H9 (cell line): Measurements from ENCODE around the gene SARS1. TPM values are rescaled to one million over a fixed set of nuclear protein-coding genes. Genes with fewer than 3 reads are reported as not detected.

ENCODE experiments used
- DNase-seq: peaks from one replicate; pipeline ENCODE4 v3.0.0-alpha.2; 2017
- H2AFZ ChIP-seq: one replicate; pipeline ENCODE4 v1.6.1; 2013; ENCODE audit warnings: mild to moderate bottlenecking, low read length, control low read depth, moderate library complexity
- H2AK5ac ChIP-seq: 2 replicates; pipeline ENCODE4 v1.6.1; 2013; ENCODE audit warnings: low read length, control low read depth, mixed read lengths; ENCODE audit not compliant: insufficient read length
- H2BK120ac ChIP-seq: one replicate; pipeline ENCODE4 v1.6.1; 2013; ENCODE audit warnings: low read depth, mild to moderate bottlenecking, low read length, control low read depth, inconsistent platforms; ENCODE audit not compliant: poor library complexity, severe bottlenecking
- H2BK12ac ChIP-seq: 2 replicates; pipeline ENCODE4 v1.6.1; 2013; ENCODE audit warnings: low read length, control low read depth, mixed read lengths, low read depth; ENCODE audit not compliant: insufficient read length
- H2BK15ac ChIP-seq: 2 replicates; pipeline ENCODE4 v1.6.1; 2013; ENCODE audit warnings: low read depth, low read length, control low read depth
- H2BK20ac ChIP-seq: one replicate; pipeline ENCODE4 v1.6.1; 2013; ENCODE audit warnings: low read depth, mild to moderate bottlenecking, low read length, control low read depth, inconsistent platforms; ENCODE audit not compliant: poor library complexity, severe bottlenecking
- H2BK5ac ChIP-seq: 2 replicates; pipeline ENCODE4 v1.6.1; 2013; ENCODE audit warnings: low read length, control low read depth, mixed read lengths; ENCODE audit not compliant: insufficient read length
- H3K14ac ChIP-seq: 2 replicates; pipeline ENCODE4 v1.6.1; 2013; ENCODE audit warnings: low read length, control low read depth; ENCODE audit not compliant: insufficient read depth
- H3K18ac ChIP-seq: 2 replicates; pipeline ENCODE4 v1.6.1; 2013; ENCODE audit warnings: low read depth, mild to moderate bottlenecking, mixed read lengths, low read length, control low read depth; ENCODE audit not compliant: insufficient read length
- H3K23ac ChIP-seq: 2 replicates; pipeline ENCODE4 v1.6.1; 2013; ENCODE audit warnings: low read length, control low read depth, mixed read lengths, low read depth; ENCODE audit not compliant: insufficient read length
- H3K23me2 ChIP-seq: 2 replicates; pipeline ENCODE4 v1.6.1; 2013; ENCODE audit warnings: low read depth, mild to moderate bottlenecking, mixed read lengths, low read length, control low read depth; ENCODE audit not compliant: insufficient read length, poor library complexity, severe bottlenecking
- H3K27ac ChIP-seq: 2 replicates; pipeline ENCODE4 v1.5.1; 2013; ENCODE audit warnings: low read length, control low read depth, mixed read lengths, low read depth; ENCODE audit not compliant: insufficient read length
- H3K27me3 ChIP-seq: 2 replicates; pipeline ENCODE4 v1.6.1; 2013; ENCODE audit warnings: low read length, control low read depth, inconsistent platforms; ENCODE audit not compliant: insufficient read depth
- H3K4ac ChIP-seq: 2 replicates; pipeline ENCODE4 v1.6.1; 2013; ENCODE audit warnings: low read depth, mild to moderate bottlenecking, control low read depth, inconsistent platforms, low read length, moderate library complexity
- H3K4me1 ChIP-seq: 2 replicates; pipeline ENCODE4 v1.6.1; 2013; ENCODE audit warnings: low read length, control low read depth, inconsistent platforms; ENCODE audit not compliant: insufficient read depth
- H3K4me2 ChIP-seq: 2 replicates; pipeline ENCODE4 v1.6.1; 2013; ENCODE audit warnings: low read length, control low read depth, mixed read lengths; ENCODE audit not compliant: insufficient read length, insufficient read depth
- H3K56ac ChIP-seq: 2 replicates; pipeline ENCODE4 v1.6.1; 2013; ENCODE audit warnings: low read depth, mild to moderate bottlenecking, mixed read lengths, low read length, control low read depth; ENCODE audit not compliant: insufficient read length
- H3K79me1 ChIP-seq: 2 replicates; pipeline ENCODE4 v1.6.1; 2013; ENCODE audit warnings: low read depth, mild to moderate bottlenecking, moderate library complexity, low read length, control low read depth, inconsistent platforms; ENCODE audit not compliant: insufficient read depth, poor library complexity, severe bottlenecking
- H3K79me2 ChIP-seq: 2 replicates; pipeline ENCODE4 v1.6.1; 2013; ENCODE audit warnings: low read length, control low read depth, inconsistent platforms; ENCODE audit not compliant: insufficient read depth
- H3K9ac ChIP-seq: 2 replicates; pipeline ENCODE4 v1.6.1; 2013; ENCODE audit warnings: low read length, control low read depth, mixed read lengths; ENCODE audit not compliant: insufficient read length; ENCODE audit errors: extremely low read depth
- H3K9me3 ChIP-seq: one replicate; pipeline ENCODE4 v1.6.1; 2013; ENCODE audit warnings: low read depth, low read length, inconsistent platforms; ENCODE audit not compliant: control insufficient read depth
- H3T11ph ChIP-seq: one replicate; pipeline ENCODE4 v1.6.1; 2013; ENCODE audit warnings: mild to moderate bottlenecking, low read length, control low read depth, inconsistent platforms
- H4K20me1 ChIP-seq: one replicate; pipeline ENCODE4 v1.6.1; 2013; ENCODE audit not compliant: control insufficient read depth, insufficient read length, insufficient read depth
- H4K5ac ChIP-seq: 2 replicates; pipeline ENCODE4 v1.6.1; 2013; ENCODE audit warnings: low read depth, mild to moderate bottlenecking, mixed read lengths, low read length, control low read depth; ENCODE audit not compliant: insufficient read length
- H4K8ac ChIP-seq: replicated peaks from 2 replicates; pipeline ENCODE4 v1.6.1; 2013; ENCODE audit warnings: low read length, control low read depth, mixed read lengths, low read depth; ENCODE audit not compliant: insufficient read length
- H4K91ac ChIP-seq: 2 replicates; pipeline ENCODE4 v1.6.1; 2013; ENCODE audit warnings: low read depth, mild to moderate bottlenecking, moderate library complexity, mixed read lengths, low read length, control low read depth; ENCODE audit not compliant: insufficient read length
- H3K27ac Mint-ChIP-seq, 3 experiments: 2 replicates in 2 of 3; 3 replicates in 1 of 3; pipeline ENCODE4 v1.8.0; 2020 to 2021; ENCODE audit warnings: mixed read lengths in 3 of 3, mild to moderate bottlenecking in 1 of 3, moderate library complexity in 1 of 3
- H3K27me3 Mint-ChIP-seq: 2 replicates; pipeline ENCODE4 v1.8.0; 2021; ENCODE audit warnings: low read depth, mild to moderate bottlenecking, moderate library complexity, mixed read lengths
- H3K36me3 Mint-ChIP-seq, 3 experiments: 2 replicates in 2 of 3; 3 replicates in 1 of 3; pipeline ENCODE4 v1.8.0; 2020 to 2021; ENCODE audit warnings: low read depth in 3 of 3, mixed read lengths in 3 of 3; ENCODE audit not compliant: insufficient read depth in 1 of 3
- H3K4me1 Mint-ChIP-seq, 2 experiments: 2 replicates each; pipeline ENCODE4 v1.8.0; 2020; ENCODE audit warnings: mixed read lengths in 2 of 2
- H3K4me3 Mint-ChIP-seq, 2 experiments: 2 replicates in 1 of 2; 3 replicates in 1 of 2; pipeline ENCODE4 v1.8.0; 2020 to 2021; ENCODE audit warnings: mild to moderate bottlenecking in 2 of 2, mixed read lengths in 2 of 2, moderate library complexity in 1 of 2
- H3K9me3 Mint-ChIP-seq, 2 experiments: 2 replicates in 1 of 2; 3 replicates in 1 of 2; pipeline ENCODE4 v1.8.0; 2020; ENCODE audit warnings: mild to moderate bottlenecking in 2 of 2, mixed read lengths in 2 of 2, moderate library complexity in 1 of 2
- CTCF ChIP-seq: fragments of 200-600 bp; sonication (generic); conservative IDR thresholded peaks from 3 replicates; pipeline ENCODE4 v1.8.0; 2021; ENCODE audit warnings: antibody characterized with exemption, mild to moderate bottlenecking
- WGBS: extraction: QIAGEN DNeasy Blood & Tissue Kit; methylation state at CpG from one replicate; pipeline ENCODE4 v1.1.7; 2013; ENCODE audit warnings: missing lambda C conversion rate, low lambda C conversion rate, mixed read lengths; ENCODE audit not compliant: insufficient read length; ENCODE audit errors: extremely low coverage; 5-methylcytosine and 5-hydroxymethylcytosine counted together
- total RNA-seq: library from RNA; stranded (reverse); gene quantifications from 2 replicates; pipeline ENCODE4 v1.2.1, GENCODE V29; 2021

SARS1 gene
- total RNA-seq, 1 experiment from 2014 or later: 139 TPM

GRCh38 chr1:109274533-109275476 is 61.1 kb downstream of the SARS1 start:
- Histone ChIP-seq H3K4me2 (no peak overlapping the region), H3K79me2 (no peaks in the 10 kb centered on the region), H3K23ac (no peak overlapping the region), H3K9ac (no peak overlapping the region), H2AFZ (no peak overlapping the region), H3K14ac (peak overlapping the region; percentile 55), H4K5ac (no peak overlapping the region), H4K20me1 (no peaks in the 10 kb centered on the region), H3K27me3 (no peaks in the 10 kb centered on the region), H3K4me1 (no peaks in the 10 kb centered on the region; the same call in 1 of the 2 replicates), H3T11ph (no peak overlapping the region), H2BK120ac (no peak overlapping the region), H4K8ac (no peak overlapping the region), H2AK5ac (no peak overlapping the region), H2BK5ac (no peak overlapping the region), H3K23me2 (no peaks in the 10 kb centered on the region), H4K91ac (no peak overlapping the region), H3K56ac (no peak overlapping the region), H3K18ac (no peak overlapping the region), H3K9me3 (no peaks in the 10 kb centered on the region), H2BK15ac (no peak overlapping the region), H3K79me1 (no peaks in the 10 kb centered on the region), H2BK20ac (no peak overlapping the region), H2BK12ac (no peak overlapping the region), H3K4ac (no peak overlapping the region), H3K27ac (no peak overlapping the region)
- H3K27me3 Mint-ChIP-seq: no peaks in the 10 kb centered on the region
- H3K27ac Mint-ChIP-seq: peak overlapping the region; percentile 78 to 83 (median 79); a peak in 5 of 7 replicates
- TF ChIP-seq CTCF: no peak
- DNase-seq: no peak
- H3K4me3 Mint-ChIP-seq: peak overlapping the region in 1 of 2 experiments; percentile 26; a peak in 1 of 5 replicates
- peaks cover 26 to 29% of the 10 kb centered on the region in 2 experiments for H3K4me1 Mint-ChIP-seq
- no CpG with 5 or more reads among the region's 24 CpGs for WGBS
- H3K9me3 Mint-ChIP-seq: no peaks in the 10 kb centered on the region
- H3K36me3 Mint-ChIP-seq: peaks cover 11 to 46% (median 33%) of the 10 kb centered on the region in 3 experiments
